22Rv1 (cell line): ENCODE measurements around the gene SMPDL3A.

Experiments used
- CTCF ChIP-seq: fragments of 450-650 bp; IDR thresholded peaks from 2 replicates; pipeline ENCODE4 v1.5.1; 2017; ENCODE audit warnings: mild to moderate bottlenecking
- ZFX ChIP-seq: fragments of 450-650 bp; IDR thresholded peaks from 2 replicates; pipeline ENCODE4 v1.6.1; 2017; ENCODE audit warnings: antibody characterized with exemption, borderline replicate concordance

- TF ChIP-seq CTCF, result no peak
- no peak for TF ChIP-seq ZFX
These were observed 2.2 kb downstream of the SMPDL3A start for GRCh38 chr6:122791310-122791679.
